ENCODE measurements around the gene CABP5.

DNA sequence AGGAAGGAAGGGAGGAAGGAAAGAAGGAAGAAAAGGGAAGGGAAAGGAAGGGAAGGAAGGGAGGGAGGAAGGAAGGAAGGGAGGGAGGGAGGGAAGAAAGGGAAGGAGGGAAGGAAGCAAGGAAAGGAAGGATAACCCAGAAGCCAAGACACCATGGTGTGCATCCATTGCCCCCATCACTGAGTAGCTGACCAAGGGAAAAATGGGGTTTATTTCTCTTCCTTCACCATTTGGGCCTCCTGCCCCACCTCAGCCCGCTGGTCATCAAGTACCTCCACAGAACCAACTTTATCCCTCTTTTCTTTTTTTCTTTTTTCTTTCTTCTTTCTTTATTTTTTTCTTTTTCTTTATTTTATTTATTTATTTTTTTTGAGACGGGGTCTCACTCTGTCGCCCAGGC, 20.4 kb downstream of the CABP5 start:
- TF ChIP-seq, protein P1, sequence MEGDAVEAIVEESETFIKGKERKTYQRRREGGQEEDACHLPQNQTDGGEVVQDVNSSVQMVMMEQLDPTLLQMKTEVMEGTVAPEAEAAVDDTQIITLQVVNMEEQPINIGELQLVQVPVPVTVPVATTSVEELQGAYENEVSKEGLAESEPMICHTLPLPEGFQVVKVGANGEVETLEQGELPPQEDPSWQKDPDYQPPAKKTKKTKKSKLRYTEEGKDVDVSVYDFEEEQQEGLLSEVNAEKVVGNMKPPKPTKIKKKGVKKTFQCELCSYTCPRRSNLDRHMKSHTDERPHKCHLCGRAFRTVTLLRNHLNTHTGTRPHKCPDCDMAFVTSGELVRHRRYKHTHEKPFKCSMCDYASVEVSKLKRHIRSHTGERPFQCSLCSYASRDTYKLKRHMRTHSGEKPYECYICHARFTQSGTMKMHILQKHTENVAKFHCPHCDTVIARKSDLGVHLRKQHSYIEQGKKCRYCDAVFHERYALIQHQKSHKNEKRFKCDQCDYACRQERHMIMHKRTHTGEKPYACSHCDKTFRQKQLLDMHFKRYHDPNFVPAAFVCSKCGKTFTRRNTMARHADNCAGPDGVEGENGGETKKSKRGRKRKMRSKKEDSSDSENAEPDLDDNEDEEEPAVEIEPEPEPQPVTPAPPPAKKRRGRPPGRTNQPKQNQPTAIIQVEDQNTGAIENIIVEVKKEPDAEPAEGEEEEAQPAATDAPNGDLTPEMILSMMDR (conservative IDR thresholded peaks at IDR 0.05; ENCODE audit: low read length), result no peak
- TF ChIP-seq EZH2phosphoT487 (IDR thresholded peaks at IDR 0.05; ENCODE audit: borderline replicate concordance, low read depth, low read length), result no peak
